HepG2 (cell line): ENCODE measurements around the gene SLC25A5. TPM values are rescaled to one million over a fixed set of nuclear protein-coding genes. Genes with fewer than 3 reads are reported as not detected.
A peak's percentile ranks its signal among the peaks of the same experiment; 100 is the strongest.

Experiments
- MYPOP ChIP-seq: sonication (generic); formaldehyde crosslinking; IDR thresholded peaks from 2 replicates; pipeline ENCODE4 v1.8.1; 2023; ENCODE audit warnings: mild to moderate bottlenecking, moderate library complexity, missing genetic modification reagents
- ZBTB44 ChIP-seq: sonication (generic); formaldehyde crosslinking; IDR thresholded peaks from 2 replicates; pipeline ENCODE4 v1.4.0; 2020; ENCODE audit warnings: missing genetic modification reagents
- ZFP36 ChIP-seq: fragments of 150-350 bp; IDR thresholded peaks from 2 replicates; pipeline ENCODE4 v1.6.1; 2018; ENCODE audit warnings: borderline replicate concordance, low read length, low read depth; ENCODE audit not compliant: partially characterized antibody
- polyA plus RNA-seq, 8 experiments: library from polyadenylated mRNA; depleted of rRNA in 3 of 8; stranded (reverse) in 7 of 8; unstranded in 1 of 8; fragments of >200 nt; fragmentation: Illumina TruSeq in 4 of 8; extraction: Trizol in 4 of 8; gene quantifications; 2 replicates each; pipeline versions ENCODE4 v1.2.1 to v1.2.3, GENCODE V29; 2011 to 2016; ENCODE audit warnings: low read depth in 4 of 8, missing spikeins in 1 of 8, mixed read lengths in 1 of 8; ENCODE audit not compliant: insufficient read depth in 1 of 8
- total RNA-seq, 5 experiments: library from RNA; depleted of rRNA; stranded (reverse); fragments of >200 nt; fragmentation: Illumina TruSeq; extraction: Trizol; gene quantifications; 2 replicates each; pipeline ENCODE4 v1.2.3, GENCODE V29; 2016; ENCODE audit warnings: low read depth in 1 of 5
- TF ChIP-seq, protein P1 (sequence below): sonication (generic); formaldehyde crosslinking; IDR thresholded peaks from 2 replicates; pipeline ENCODE4 v1.5.1; 2020; ENCODE audit warnings: mild to moderate bottlenecking, missing genetic modification reagents, moderate library complexity
- TF ChIP-seq, protein P2 (sequence below), 2 experiments: fragments of 450-650 bp in 1 of 2; sonication (generic) in 1 of 2; formaldehyde crosslinking in 1 of 2; IDR thresholded peaks; 2 replicates each; pipeline versions ENCODE4 v1.6.1 to v1.8.0; 2016 to 2022; ENCODE audit warnings: antibody characterized with exemption in 1 of 2, mild to moderate bottlenecking in 1 of 2, missing genetic modification reagents in 1 of 2
- TF ChIP-seq, protein P3 (sequence below): sonication (generic); formaldehyde crosslinking; IDR thresholded peaks from 2 replicates; pipeline ENCODE4 v1.5.0; 2020; ENCODE audit warnings: missing genetic modification reagents
- TF ChIP-seq, protein P4 (sequence below): sonication (generic); formaldehyde crosslinking; IDR thresholded peaks from 2 replicates; pipeline ENCODE4 v1.8.0; 2022; ENCODE audit warnings: missing genetic modification reagents, mild to moderate bottlenecking, borderline replicate concordance

SLC25A5 gene
- total and polyA plus RNA-seq, 2 of the 13 experiments (the other 11 are each of a cell fraction or from before 2014, with no cell fraction given), result 300 to 402 TPM

- TF ChIP-seq, protein P1, sequence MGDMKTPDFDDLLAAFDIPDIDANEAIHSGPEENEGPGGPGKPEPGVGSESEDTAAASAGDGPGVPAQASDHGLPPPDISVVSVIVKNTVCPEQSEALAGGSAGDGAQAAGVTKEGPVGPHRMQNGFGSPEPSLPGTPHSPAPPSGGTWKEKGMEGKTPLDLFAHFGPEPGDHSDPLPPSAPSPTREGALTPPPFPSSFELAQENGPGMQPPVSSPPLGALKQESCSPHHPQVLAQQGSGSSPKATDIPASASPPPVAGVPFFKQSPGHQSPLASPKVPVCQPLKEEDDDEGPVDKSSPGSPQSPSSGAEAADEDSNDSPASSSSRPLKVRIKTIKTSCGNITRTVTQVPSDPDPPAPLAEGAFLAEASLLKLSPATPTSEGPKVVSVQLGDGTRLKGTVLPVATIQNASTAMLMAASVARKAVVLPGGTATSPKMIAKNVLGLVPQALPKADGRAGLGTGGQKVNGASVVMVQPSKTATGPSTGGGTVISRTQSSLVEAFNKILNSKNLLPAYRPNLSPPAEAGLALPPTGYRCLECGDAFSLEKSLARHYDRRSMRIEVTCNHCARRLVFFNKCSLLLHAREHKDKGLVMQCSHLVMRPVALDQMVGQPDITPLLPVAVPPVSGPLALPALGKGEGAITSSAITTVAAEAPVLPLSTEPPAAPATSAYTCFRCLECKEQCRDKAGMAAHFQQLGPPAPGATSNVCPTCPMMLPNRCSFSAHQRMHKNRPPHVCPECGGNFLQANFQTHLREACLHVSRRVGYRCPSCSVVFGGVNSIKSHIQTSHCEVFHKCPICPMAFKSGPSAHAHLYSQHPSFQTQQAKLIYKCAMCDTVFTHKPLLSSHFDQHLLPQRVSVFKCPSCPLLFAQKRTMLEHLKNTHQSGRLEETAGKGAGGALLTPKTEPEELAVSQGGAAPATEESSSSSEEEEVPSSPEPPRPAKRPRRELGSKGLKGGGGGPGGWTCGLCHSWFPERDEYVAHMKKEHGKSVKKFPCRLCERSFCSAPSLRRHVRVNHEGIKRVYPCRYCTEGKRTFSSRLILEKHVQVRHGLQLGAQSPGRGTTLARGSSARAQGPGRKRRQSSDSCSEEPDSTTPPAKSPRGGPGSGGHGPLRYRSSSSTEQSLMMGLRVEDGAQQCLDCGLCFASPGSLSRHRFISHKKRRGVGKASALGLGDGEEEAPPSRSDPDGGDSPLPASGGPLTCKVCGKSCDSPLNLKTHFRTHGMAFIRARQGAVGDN (CRISPR knock-in tag), result peak; percentile 70
- TF ChIP-seq, protein P2, sequence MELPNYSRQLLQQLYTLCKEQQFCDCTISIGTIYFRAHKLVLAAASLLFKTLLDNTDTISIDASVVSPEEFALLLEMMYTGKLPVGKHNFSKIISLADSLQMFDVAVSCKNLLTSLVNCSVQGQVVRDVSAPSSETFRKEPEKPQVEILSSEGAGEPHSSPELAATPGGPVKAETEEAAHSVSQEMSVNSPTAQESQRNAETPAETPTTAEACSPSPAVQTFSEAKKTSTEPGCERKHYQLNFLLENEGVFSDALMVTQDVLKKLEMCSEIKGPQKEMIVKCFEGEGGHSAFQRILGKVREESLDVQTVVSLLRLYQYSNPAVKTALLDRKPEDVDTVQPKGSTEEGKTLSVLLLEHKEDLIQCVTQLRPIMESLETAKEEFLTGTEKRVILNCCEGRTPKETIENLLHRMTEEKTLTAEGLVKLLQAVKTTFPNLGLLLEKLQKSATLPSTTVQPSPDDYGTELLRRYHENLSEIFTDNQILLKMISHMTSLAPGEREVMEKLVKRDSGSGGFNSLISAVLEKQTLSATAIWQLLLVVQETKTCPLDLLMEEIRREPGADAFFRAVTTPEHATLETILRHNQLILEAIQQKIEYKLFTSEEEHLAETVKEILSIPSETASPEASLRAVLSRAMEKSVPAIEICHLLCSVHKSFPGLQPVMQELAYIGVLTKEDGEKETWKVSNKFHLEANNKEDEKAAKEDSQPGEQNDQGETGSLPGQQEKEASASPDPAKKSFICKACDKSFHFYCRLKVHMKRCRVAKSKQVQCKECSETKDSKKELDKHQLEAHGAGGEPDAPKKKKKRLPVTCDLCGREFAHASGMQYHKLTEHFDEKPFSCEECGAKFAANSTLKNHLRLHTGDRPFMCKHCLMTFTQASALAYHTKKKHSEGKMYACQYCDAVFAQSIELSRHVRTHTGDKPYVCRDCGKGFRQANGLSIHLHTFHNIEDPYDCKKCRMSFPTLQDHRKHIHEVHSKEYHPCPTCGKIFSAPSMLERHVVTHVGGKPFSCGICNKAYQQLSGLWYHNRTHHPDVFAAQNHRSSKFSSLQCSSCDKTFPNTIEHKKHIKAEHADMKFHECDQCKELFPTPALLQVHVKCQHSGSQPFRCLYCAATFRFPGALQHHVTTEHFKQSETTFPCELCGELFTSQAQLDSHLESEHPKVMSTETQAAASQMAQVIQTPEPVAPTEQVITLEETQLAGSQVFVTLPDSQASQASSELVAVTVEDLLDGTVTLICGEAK (IDR thresholded peaks at IDR 0.05), result no peak
- TF ChIP-seq, protein P2 (CRISPR knock-in tag; IDR thresholded peaks at IDR 0.05), result no peak
- no peak for TF ChIP-seq ZBTB44 (CRISPR knock-in tag)
- no peak for TF ChIP-seq MYPOP
- TF ChIP-seq, protein P3, sequence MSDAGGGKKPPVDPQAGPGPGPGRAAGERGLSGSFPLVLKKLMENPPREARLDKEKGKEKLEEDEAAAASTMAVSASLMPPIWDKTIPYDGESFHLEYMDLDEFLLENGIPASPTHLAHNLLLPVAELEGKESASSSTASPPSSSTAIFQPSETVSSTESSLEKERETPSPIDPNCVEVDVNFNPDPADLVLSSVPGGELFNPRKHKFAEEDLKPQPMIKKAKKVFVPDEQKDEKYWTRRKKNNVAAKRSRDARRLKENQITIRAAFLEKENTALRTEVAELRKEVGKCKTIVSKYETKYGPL (CRISPR knock-in tag), result no peak
- TF ChIP-seq, protein P4, sequence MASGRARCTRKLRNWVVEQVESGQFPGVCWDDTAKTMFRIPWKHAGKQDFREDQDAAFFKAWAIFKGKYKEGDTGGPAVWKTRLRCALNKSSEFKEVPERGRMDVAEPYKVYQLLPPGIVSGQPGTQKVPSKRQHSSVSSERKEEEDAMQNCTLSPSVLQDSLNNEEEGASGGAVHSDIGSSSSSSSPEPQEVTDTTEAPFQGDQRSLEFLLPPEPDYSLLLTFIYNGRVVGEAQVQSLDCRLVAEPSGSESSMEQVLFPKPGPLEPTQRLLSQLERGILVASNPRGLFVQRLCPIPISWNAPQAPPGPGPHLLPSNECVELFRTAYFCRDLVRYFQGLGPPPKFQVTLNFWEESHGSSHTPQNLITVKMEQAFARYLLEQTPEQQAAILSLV (CRISPR knock-in tag), result 0 out of 2 replicates have a peak, but pooled peaks have one; percentile 25
- TF ChIP-seq ZFP36, result no peak
Measured at GRCh38 chrX:119468551-119469312, 488 bp downstream of the SLC25A5 start (continued).
